SHP77 (cell line): ENCODE measurements around the gene CPXM2.

ENCODE experiments used
- DNase-seq, 2 experiments: peaks; one replicate each; lab custom pipeline; 2025; lab: John Stamatoyannopoulos, UW

Gene CPXM2

DNA sequence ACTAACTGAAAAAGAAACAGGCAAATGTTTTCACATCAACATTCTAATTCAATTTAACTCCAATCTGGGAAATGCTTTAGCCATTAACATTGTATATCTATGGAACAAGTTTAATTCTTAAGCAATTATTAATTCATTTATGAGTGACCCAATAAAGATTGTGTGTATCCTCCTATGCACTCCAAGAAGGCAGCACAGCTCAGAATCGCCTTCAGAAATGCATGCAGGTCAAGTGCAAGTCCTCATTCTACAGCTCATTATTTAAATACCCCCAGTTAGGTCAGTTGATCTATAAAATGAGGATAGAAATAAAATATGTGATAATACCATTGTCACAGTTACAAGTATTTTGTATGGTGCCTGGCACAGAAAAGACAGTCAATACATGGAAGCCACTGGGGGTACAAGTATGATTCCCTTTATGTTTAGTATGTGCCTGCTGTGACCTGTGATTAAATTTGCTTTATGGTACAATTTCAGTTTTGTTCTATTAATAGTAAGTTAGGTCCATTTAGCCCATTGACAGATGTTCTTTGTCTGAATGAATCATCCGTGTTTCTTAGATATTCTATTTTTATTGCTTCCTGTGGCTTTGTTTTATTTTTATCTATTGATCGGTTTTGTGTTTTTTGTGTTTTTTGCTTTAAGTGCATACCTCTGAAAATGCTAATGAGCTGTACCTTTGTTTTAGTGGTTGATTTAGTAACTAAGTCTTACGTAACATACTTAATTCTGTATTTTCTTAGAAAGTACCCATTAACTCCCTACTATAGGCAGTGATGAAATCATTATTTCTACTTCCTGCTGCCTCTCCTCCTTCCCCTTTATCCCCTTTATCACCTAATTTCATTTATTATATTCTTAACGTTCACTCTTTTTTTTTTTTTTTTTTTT lies 42.8 kb downstream of the CPXM2 start:
- no peak for DNase-seq

- no peak for DNase-seq
Observed at GRCh38 chr10:123847686-123848432, 43.7 kb downstream of the CPXM2 start.

GRCh38 chr10:123843835-123844234 lies 47.8 kb downstream of the CPXM2 start:
- no peak for DNase-seq

DNA sequence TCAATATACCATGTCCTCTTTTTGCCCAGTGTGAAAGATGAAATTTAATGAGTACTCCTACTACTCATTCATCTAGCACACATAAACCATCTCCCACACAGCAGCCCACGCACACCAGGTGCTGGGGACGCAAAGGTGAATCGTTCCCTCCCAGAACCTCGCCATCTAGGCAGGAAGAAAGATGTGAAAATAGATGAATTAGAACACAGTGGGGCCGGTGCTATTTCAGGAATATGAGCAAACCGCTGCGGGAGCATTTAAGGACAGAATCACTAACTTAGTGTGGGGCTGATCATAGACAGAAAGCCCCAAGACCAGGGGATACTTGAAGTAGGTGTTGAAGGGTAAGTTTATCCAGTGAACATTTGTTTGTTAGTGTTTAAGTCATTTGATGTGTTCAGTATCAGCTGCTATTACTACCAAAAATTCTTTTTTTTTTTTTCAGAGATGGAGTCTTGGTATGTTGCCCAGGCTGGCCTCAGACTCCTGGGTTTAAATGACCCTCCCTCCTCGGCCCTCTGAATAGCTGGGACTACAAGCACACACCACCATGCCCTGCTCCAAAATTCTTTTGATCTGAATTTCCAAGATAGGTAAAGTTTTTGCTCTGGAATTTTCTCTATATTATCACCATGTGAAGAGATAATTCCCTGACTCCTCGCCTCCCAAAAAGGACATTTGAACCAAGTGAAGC lies 48.8 kb downstream of the CPXM2 start:
- no peak for DNase-seq

DNA sequence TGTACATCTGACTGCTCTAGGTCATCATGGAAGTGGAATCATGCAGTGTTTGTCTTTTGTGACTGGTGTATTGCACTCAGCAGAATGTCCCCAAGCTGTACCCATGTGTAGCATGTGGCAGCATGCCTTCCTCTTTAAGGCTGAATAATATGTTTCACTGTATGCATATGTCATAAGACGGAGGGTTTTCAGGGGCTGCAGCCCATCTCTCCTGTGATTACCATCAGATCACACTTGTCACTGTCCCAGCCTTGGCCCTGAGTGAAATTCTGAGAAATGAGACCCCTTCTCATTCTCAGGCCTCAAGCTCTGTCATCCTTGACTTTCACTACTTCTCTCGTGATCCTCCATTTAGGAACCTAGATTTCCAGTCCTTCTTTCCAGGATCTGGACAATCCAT lies 50.0 kb downstream of the CPXM2 start:
- DNase-seq: no peak

- DNase-seq: no peak
Observed at GRCh38 chr10:123841115-123841514, 50.5 kb downstream of the CPXM2 start.

DNA sequence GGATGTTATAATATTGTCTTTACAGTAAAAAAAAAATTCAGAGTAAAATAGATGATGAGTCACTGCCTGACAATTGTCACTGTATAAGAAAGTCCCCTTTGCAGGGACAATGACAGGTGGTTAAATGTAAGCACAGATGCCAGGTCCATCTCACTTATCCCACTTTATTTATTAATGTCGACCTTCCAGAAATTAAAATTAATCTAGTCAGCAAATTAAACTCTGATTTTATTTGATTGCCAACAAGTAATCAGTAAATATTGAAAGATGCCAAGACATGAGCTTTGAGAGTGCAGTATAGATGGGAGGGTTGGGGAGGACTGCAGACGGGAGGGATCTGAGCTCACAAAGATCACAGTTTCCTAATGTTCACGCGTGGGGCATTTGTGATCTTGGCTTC lies 50.9 kb downstream of the CPXM2 start:
- no peak for DNase-seq

DNA sequence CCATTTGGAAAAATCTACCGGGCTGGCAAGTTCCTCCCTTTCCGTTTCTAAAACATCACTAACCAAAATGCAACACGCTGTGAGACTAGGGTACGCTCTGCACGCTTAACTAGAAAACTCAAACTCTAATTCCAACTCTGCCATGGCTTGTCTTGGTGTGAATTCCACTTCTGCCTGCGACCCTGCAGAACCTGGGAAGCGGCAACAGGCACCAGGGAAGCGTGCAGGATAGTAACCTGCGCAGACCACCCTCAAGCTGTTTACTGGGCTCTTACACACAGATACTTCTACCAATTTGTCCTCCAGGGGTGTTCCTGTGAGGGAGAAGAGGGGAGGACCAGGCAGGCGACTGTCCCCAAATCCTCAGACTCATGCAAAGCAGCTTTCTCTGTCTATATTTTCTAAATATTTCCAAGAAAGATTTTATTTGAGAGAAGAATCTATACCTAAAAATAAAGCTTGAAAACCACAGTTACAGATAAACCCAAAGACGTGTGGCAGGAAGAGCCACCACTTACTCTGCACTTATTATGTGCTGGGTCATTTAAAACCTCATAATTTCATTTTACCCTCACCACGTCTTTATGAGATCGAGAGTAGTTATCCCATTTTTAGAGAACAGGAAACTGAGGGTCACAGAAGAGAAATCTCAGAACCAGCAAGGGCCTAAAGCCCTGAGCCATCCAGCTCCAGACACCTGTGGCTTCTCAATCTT lies 52.9 kb downstream of the CPXM2 start:
- DNase-seq: no peak

GRCh38 chr10:123837756-123838155 lies 53.9 kb downstream of the CPXM2 start:
- DNase-seq: no peak

- no peak for DNase-seq
Observed at GRCh38 chr10:123836418-123837145, 55.0 kb downstream of the CPXM2 start.

DNA sequence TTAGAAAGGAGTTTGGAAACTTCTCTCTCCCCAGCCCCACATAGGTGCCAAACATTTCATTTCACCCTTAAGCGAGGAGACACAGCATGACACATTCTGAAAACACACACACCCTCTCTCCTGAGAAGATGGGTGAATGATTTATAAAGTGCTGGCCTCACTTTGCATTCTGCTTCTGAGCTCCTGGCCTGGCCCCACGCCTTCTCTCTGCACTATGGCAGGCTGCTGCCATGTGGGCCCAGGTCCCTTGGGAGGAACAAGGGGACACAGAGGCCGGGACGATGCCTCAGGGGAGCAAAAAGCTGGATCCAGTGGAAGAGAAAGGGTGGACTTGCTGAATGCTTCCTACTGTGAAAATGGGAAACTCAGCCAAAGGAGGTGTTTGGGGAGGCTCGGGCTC lies 56.0 kb downstream of the CPXM2 start:
- no peak for DNase-seq

DNA sequence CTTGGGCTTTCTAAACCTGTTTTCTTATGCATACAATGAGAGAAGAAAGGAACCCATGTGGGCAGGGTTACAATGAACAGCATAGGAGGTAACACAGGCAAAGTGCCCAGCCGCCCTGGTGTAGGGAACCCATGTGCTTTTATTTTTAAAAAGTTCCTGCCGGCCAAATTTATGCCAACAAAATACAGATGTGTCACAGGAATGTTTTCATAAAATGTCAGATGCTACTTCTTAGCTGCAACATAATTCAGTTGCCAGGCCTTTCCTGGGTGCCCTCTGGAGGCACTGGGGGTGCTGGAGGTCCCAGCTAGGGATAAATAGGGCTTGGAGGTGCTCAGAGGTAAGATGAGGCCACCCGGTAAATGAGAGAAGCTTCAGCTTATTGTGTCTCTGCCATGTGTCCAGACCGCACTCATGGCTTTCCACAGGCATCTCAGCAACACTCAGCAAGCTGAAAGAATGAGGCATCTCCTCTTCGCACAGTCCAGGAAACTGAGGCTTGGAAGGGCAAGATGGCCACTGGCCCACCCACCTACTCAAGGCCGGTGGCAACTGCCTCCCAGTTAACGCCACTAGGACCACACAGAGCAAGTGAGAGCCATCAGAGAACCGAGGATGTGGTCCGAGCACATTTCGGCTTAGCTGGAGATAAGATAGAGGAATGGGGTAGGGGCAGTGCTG lies 58.3 kb downstream of the CPXM2 start:
- no peak for DNase-seq

GRCh38 chr10:123831259-123831658 lies 60.3 kb downstream of the CPXM2 start:
- DNase-seq: no peak

DNA sequence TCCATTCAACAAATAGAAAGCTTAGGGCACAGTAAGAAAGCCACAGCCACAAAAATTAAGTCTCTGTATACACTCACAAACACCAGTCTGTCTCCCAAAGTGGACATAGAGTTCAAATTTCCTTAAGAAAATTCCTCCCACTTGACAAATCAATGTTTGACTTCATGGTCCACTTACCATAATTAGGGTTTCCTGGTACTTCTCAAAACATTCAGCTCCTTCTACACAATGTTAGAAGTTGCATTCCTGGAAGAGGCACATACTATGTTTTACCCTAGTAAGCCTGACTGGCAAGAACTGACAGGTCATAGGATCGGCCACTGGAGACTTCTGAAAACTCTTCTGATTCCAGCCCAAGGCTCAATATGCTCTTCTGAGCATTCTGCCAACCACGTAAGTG lies 70.5 kb downstream of the CPXM2 start:
- no peak for DNase-seq

GRCh38 chr10:123809632-123810031 lies 82.0 kb downstream of the CPXM2 start:
- DNase-seq: no peak

DNA sequence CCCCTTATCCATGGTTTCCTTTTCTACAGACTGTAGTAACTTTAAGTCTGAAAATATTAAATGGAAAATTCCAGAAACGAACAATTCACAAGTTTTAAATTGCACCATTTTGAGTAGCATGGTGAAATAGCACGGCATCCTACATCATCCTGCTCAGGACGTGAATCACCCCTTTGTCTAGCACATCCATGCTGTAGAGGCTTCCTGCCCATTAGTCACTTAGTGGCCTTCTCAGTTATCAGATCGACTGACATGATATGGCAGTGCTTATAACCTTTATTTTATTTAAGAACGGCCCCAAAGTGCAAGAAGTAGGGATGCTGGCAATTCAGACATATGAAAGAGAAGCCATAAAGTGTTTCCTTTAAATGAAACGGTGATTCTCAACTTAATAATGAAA lies 82.7 kb downstream of the CPXM2 start:
- no peak for DNase-seq

GRCh38 chr10:123808286-123808685 lies 83.3 kb downstream of the CPXM2 start:
- DNase-seq: no peak

DNA sequence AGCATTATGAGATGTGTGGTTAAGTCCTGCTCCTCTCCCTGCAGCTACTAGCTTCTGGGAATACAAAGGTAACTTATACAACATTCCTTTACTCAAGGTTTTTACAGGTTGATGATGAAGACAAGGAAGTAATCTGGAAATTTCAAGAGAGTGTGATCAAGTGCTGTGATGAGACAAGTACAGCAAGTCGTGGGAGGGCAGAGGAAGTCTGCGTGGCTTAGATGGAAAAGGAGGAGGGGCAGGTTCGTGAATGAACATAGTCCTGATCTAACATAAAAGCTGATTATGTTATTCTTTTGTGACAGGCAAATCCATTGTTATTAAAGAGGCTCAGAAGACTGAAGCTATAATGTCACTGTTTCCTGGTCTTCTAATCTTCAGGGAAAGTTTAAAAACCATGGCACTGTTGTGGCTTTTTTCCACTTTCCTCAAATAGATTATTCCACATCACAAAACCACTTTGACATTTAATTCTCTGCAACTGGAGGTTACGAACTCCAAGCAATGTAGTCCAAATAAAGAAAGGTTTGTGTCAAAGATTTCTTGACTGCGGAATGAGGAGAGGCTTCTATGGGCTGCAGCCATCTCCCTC lies 84.1 kb downstream of the CPXM2 start:
- DNase-seq: no peak

DNA sequence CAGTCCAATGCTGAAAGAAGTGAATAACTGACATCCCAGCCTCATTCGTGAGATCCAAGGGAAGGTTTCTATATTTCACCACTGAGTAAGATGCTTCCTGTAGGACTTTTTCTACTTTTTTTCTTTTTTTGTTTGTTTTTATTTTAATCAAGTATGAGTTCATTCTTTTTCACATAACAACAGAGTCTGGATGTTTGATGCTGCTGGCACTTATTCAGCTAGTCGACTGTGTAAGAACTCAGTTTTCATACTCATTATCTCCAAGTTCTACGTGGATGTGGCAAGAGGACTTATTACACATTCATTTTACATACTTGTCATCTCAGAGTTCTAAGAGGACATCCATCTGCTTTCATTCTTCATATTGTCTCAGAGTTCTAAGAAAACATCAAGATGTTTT lies 86.9 kb downstream of the CPXM2 start:
- DNase-seq: no peak

- no peak for DNase-seq
Observed at GRCh38 chr10:123800821-123801220, 90.8 kb downstream of the CPXM2 start.
